B cell (primary cell): ENCODE measurements around the gene MYO10. TPM values are rescaled to one million over a fixed set of nuclear protein-coding genes. Genes with fewer than 3 reads are reported as not detected.
A peak's percentile ranks its signal among the peaks of the same experiment; 100 is the strongest.

Source experiments
- ATAC-seq: fragments of 200-7000 bp; cut with Tn5 transposase; one replicate; pipeline ENCODE4 v1.10.0; 2021; ENCODE audit warnings: low read depth, mild to moderate bottlenecking, moderate number of reproducible peaks, moderate library complexity
- CTCF ChIA-PET: fragments of 350-600 bp; sonication (Branson Sonifier 250); formaldehyde crosslinking; loops from one replicate; lab custom pipeline; 2021; ENCODE audit warnings: antibody characterized with exemption, inconsistent platforms; lab: Charles Lee
- POLR2A ChIA-PET: fragments of 350-600 bp; sonication (Branson Sonifier 250); formaldehyde crosslinking; loops from one replicate; lab custom pipeline; 2021; ENCODE audit warnings: antibody characterized with exemption; lab: Charles Lee
- DNase-seq: peaks from one replicate; pipeline ENCODE4 v3.0.0; 2013
- H2AFZ ChIP-seq: 2 replicates; pipeline ENCODE4 v1.6.1; 2012; ENCODE audit warnings: mild to moderate bottlenecking, low read depth, low read length; ENCODE audit not compliant: insufficient read depth, poor library complexity, severe bottlenecking
- H3K27ac ChIP-seq, 2 donors: 1 replicate in 1 of 2; 2 replicates in 1 of 2; pipeline ENCODE4 v1.5.1; 2012 to 2013; ENCODE audit warnings: low read length in 2 of 2, mild to moderate bottlenecking in 2 of 2, moderate library complexity in 1 of 2
- H3K27me3 ChIP-seq, 4 experiments: fragments of 200-600 bp in 1 of 4; sonication (generic) in 1 of 4; replicated peaks in 1 of 4; 1 replicate in 2 of 4; 2 replicates in 2 of 4; pipeline versions ENCODE4 v1.6.1 to v1.7.0; 2013 to 2016; ENCODE audit warnings: low read length in 3 of 4, mild to moderate bottlenecking in 2 of 4, mixed read lengths in 1 of 4, moderate library complexity in 1 of 4; ENCODE audit not compliant: insufficient read depth in 4 of 4, control insufficient read depth in 3 of 4; ENCODE audit errors: control extremely low read depth in 1 of 4
- H3K36me3 ChIP-seq, 2 experiments: replicated peaks in 1 of 2; 1 replicate in 1 of 2; 2 replicates in 1 of 2; pipeline versions ENCODE4 v1.6.1 to v1.7.1; 2013; ENCODE audit warnings: low read length in 1 of 2; ENCODE audit not compliant: insufficient read depth in 2 of 2, control insufficient read depth in 1 of 2; ENCODE audit errors: control extremely low read depth in 1 of 2, extremely low read depth in 1 of 2
- H3K4me1 ChIP-seq, 2 donors: fragments of 200-600 bp in 1 of 2; sonication (generic) in 1 of 2; 1 replicate in 1 of 2; 2 replicates in 1 of 2; pipeline versions ENCODE4 v1.5.1 to v1.6.1; 2013 to 2017; ENCODE audit warnings: low read length in 2 of 2; ENCODE audit not compliant: control insufficient read depth in 2 of 2, insufficient read depth in 2 of 2
- H3K4me2 ChIP-seq: replicated peaks from 2 replicates; pipeline ENCODE3; 2012; ENCODE audit warnings: mild to moderate bottlenecking, low read depth, low read length; ENCODE audit not compliant: poor library complexity, severe bottlenecking
- H3K4me3 ChIP-seq, 5 experiments: fragments of 200-600 bp in 1 of 5; sonication (generic) in 1 of 5; 1 replicate in 3 of 5; 2 replicates in 2 of 5; pipeline versions ENCODE4 v1.5.1 to v1.7.0; 2011 to 2016; ENCODE audit warnings: low read length in 4 of 5, mild to moderate bottlenecking in 4 of 5, low read depth in 2 of 5, control low read depth in 1 of 5, moderate library complexity in 1 of 5; ENCODE audit not compliant: insufficient read depth in 1 of 5; ENCODE audit errors: control extremely low read depth in 1 of 5, extremely low read depth in 1 of 5
- H3K79me2 ChIP-seq: fragments of 200-600 bp; sonication (generic); one replicate; pipeline ENCODE4 v1.6.0; 2016; ENCODE audit warnings: low read length; ENCODE audit not compliant: control insufficient read depth, insufficient read depth
- H3K9ac ChIP-seq: fragments of 200-600 bp; sonication (generic); 2 replicates; pipeline ENCODE4 v1.6.1; 2017; ENCODE audit warnings: mild to moderate bottlenecking, low read length, moderate library complexity
- H3K9me3 ChIP-seq, 3 donors: one replicate each; pipeline versions ENCODE4 v1.6.1 to v1.7.1; 2013; ENCODE audit warnings: low read length in 2 of 3; ENCODE audit not compliant: control insufficient read depth in 2 of 3, insufficient read depth in 1 of 3; ENCODE audit errors: control extremely low read depth in 1 of 3
- H4K20me1 ChIP-seq: 2 replicates; pipeline ENCODE4 v1.6.0; 2012; ENCODE audit warnings: mild to moderate bottlenecking, low read length; ENCODE audit not compliant: insufficient read depth, control insufficient read depth, poor library complexity, severe bottlenecking
- H3K27ac Mint-ChIP-seq: one replicate; pipeline ENCODE4 v1.8.0; 2021; ENCODE audit warnings: mixed read lengths
- H3K27me3 Mint-ChIP-seq: one replicate; pipeline ENCODE4 v1.8.0; 2021; ENCODE audit warnings: mixed read lengths
- H3K4me1 Mint-ChIP-seq: one replicate; pipeline ENCODE4 v1.8.0; 2021; ENCODE audit warnings: mixed read lengths
- H3K4me3 Mint-ChIP-seq: one replicate; pipeline ENCODE4 v1.8.0; 2021; ENCODE audit warnings: mixed read lengths
- H3K9me3 Mint-ChIP-seq: one replicate; pipeline ENCODE4 v1.8.0; 2022; ENCODE audit warnings: mixed read lengths; ENCODE audit not compliant: insufficient read depth
- EZH2 ChIP-seq: IDR thresholded peaks from 2 replicates; pipeline ENCODE4 v1.6.1; 2012; ENCODE audit warnings: borderline replicate concordance, low read depth, mild to moderate bottlenecking, moderate library complexity, low read length; ENCODE audit not compliant: insufficient read depth, poor library complexity, severe bottlenecking
- WGBS: methylation state at CpG from one replicate; pipeline ENCODE4 v1.1.5; 2013; ENCODE audit warnings: missing lambda C conversion rate; ENCODE audit not compliant: insufficient coverage; 5-methylcytosine and 5-hydroxymethylcytosine counted together
- intact Hi-C: fragments of 100-400 bp; cut with micrococcal nuclease; formaldehyde crosslinking; loops from one replicate; pipeline ENCODE4 v1.10.0; 2022
- polyA plus RNA-seq: library from polyadenylated mRNA; depleted of rRNA; stranded (reverse); fragments of >200 nt; gene quantifications from 2 replicates; pipeline ENCODE4 v1.2.3, GENCODE V29; 2012
- total RNA-seq, 2 donors: library from RNA; stranded (reverse); fragments of 120-200 nt in 1 of 2; gene quantifications; 1 replicate in 1 of 2; 2 replicates in 1 of 2; pipeline versions ENCODE4 v1.2.3 to v1.2.4, GENCODE V29; 2013 to 2022
- TF ChIP-seq, protein P1 (sequence below): fragments of 200-600 bp; IDR thresholded peaks from one replicate; pipeline ENCODE4 v1.8.0; 2022; ENCODE audit warnings: antibody characterized with exemption, mild to moderate bottlenecking

The MYO10 gene
- total and polyA plus RNA-seq, 2 donors (not counting 1 experiment from before 2014, with no cell fraction given) = 0.10 TPM; not detected in 1

DNA sequence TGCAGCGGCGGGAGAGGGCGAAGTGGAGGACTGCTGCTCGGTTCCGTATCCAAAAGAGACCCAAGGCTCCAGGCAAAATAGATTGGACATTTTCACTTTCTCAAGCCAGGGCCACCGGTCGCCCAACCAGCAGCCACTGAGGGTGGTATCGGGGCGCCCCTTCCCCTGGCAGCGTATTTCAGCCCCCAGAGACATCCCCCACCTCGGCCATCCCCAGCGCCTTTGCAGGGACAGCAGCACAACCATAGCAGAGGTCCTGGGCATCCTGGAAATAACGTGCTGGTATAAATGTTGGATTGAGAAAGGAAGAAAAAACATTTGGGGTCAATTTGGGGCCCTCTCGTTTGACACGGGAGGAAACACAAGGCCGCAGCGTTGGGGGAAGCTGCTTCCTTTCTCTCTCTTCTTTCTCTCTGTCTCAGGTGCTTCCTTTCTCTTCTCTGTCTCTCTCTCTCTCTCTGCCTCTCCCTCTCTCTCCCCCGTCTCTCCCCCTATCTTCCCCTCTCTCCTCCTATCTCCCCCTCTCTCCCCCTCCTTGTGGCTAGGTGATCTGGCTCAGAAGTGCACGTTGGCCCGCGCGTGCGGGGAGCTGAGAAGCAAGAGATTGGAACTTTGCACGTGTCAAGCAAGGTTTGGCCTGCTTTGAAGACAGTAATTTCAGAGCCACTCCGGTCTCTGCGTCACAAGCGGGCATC lies 318.7 kb downstream of the MYO10 start:
- peak overlapping the region; percentile 85 for H2AFZ ChIP-seq
- no peaks in the 10 kb centered on the region for H3K36me3 ChIP-seq
- WGBS = 5% methylated on average over 22 of the region's 27 CpGs
- peak overlapping the region; percentile 89 for H3K4me2 ChIP-seq
- no peak overlapping the region for H3K4me3 Mint-ChIP-seq
- POLR2A ChIA-PET = interaction anchor here (0.6 kb wide), 1 partner anchor 572 kb away, joined by 7 read pairs; no protein-coding TSS in a partner anchor
- H3K4me3 ChIP-seq = peak overlapping the region in 4 of 5 experiments; percentile 65 to 80 (median 68)
- H3K4me1 ChIP-seq = peaks cover 18 to 20% of the 10 kb centered on the region in 2 donors
- intact Hi-C loops = loop anchor here (2.0 to 5.0 kb wide), 2 partner anchors 60 to 153 kb away; partner anchors contain the start of gene ZNF622
- peak overlapping the region; percentile 84 to 91 for H3K27ac ChIP-seq
- ATAC-seq (no peak), DNase-seq (peak; percentile 41)
- H3K4me1 Mint-ChIP-seq = peaks cover 12% of the 10 kb centered on the region
- H3K27me3 ChIP-seq = peaks cover 0 to 3% (median 0%) of the 10 kb centered on the region in 4 experiments
- peak overlapping the region; percentile 73 for H3K9ac ChIP-seq
- peaks cover 9% of the 10 kb centered on the region for H3K27me3 Mint-ChIP-seq
- CTCF ChIA-PET = interaction anchor here (1.1 to 1.4 kb wide), 2 partner anchors 13 to 161 kb away, joined by 3 read pairs; no protein-coding TSS in a partner anchor
- no peak overlapping the region for H3K27ac Mint-ChIP-seq
- H3K9me3 Mint-ChIP-seq = no peaks in the 10 kb centered on the region
- TF ChIP-seq EZH2 = no peak
- TF ChIP-seq, protein P1, sequence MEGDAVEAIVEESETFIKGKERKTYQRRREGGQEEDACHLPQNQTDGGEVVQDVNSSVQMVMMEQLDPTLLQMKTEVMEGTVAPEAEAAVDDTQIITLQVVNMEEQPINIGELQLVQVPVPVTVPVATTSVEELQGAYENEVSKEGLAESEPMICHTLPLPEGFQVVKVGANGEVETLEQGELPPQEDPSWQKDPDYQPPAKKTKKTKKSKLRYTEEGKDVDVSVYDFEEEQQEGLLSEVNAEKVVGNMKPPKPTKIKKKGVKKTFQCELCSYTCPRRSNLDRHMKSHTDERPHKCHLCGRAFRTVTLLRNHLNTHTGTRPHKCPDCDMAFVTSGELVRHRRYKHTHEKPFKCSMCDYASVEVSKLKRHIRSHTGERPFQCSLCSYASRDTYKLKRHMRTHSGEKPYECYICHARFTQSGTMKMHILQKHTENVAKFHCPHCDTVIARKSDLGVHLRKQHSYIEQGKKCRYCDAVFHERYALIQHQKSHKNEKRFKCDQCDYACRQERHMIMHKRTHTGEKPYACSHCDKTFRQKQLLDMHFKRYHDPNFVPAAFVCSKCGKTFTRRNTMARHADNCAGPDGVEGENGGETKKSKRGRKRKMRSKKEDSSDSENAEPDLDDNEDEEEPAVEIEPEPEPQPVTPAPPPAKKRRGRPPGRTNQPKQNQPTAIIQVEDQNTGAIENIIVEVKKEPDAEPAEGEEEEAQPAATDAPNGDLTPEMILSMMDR = no peak
- H3K79me2 ChIP-seq = no peaks in the 10 kb centered on the region
- no peaks in the 10 kb centered on the region for H4K20me1 ChIP-seq
- H3K9me3 ChIP-seq = no peaks in the 10 kb centered on the region
